Measurements from ENCODE around the gene PADI1.
A peak's percentile ranks its signal among the peaks of the same experiment; 100 is the strongest.

PADI1 gene, protein sequence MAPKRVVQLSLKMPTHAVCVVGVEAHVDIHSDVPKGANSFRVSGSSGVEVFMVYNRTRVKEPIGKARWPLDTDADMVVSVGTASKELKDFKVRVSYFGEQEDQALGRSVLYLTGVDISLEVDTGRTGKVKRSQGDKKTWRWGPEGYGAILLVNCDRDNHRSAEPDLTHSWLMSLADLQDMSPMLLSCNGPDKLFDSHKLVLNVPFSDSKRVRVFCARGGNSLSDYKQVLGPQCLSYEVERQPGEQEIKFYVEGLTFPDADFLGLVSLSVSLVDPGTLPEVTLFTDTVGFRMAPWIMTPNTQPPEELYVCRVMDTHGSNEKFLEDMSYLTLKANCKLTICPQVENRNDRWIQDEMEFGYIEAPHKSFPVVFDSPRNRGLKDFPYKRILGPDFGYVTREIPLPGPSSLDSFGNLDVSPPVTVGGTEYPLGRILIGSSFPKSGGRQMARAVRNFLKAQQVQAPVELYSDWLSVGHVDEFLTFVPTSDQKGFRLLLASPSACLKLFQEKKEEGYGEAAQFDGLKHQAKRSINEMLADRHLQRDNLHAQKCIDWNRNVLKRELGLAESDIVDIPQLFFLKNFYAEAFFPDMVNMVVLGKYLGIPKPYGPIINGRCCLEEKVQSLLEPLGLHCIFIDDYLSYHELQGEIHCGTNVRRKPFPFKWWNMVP

DNA sequence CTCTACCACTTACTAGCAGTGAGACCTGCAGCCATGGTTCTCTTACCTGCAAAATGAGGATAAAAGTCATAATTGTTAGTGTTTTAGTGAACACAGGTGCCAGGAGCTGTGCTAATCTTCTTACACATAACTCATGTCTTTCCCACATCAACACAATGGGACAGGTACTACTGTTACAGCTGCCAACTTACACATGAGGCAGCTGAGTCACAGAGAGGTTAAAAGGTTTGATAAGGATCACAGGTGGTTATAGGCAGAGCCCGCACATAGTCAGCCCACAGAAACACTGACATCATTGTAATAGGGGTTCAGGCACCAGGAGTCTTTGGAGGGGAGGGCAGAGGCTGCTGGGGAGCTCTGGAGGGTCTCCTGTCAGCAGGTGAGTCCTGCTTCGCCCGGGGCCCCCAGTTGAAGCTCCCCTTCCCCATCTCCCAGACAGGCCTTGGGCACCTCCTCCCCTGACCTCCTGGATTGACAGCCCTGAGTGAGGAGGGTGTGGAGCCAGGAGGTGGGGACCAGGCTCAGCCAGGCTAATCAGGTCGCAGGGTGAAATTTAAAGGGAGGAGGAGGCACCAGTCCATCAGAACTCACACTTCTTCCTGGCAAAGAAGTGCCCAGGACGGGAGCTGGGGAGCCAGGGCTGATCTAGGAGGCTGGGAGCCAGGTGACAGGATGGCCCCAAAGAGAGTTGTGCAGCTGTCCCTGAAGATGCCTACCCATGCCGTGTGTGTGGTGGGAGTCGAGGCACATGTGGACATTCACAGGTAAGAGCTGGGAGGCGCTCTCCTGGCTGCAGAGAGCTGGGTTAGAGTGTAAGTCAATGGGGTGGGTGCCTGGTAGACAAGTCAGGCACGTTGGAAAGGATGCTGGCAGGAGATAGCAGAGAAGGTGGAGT is at the start of gene PADI1:
Gene PADI1 (plus strand): TSS at position 583 of the 895 bp plus-strand sequence. CDS start 90 bp downstream, at position 673.
- no peak for DNase-seq (ENCODE audit: low spot score)

DNA sequence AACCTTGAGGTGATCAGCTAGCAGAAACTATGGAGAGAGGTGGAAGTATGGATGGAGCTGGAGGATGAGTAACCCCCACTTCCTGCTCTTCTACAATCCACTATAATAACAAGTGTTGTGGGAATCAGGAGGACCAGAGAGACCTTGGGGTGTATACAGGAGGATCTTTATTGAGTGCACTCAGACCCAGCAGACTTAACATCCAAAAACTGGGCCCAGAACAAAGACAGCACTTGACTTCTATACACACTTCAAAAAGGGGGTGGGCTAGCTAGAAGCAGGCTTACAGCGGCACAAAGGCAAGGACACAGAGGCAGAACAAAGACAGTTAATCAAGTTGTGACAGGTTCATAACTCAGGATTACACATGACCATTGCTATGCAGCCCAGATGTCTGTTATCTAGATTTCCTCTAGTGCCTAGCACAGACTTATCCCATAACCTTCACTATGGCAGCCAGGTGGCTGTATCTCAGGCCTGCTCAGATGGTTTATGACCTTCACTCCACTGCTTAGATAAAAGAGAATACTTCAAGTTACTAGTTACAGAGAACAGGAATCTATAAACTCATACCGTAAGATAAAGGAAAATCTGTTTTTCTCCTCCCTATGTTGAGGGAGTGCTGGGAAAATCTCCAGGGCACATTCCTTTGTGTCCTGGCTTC is 49.5 kb upstream of the PADI1 start:
- DNase-seq (ENCODE audit: low spot score) = no peak

DNA sequence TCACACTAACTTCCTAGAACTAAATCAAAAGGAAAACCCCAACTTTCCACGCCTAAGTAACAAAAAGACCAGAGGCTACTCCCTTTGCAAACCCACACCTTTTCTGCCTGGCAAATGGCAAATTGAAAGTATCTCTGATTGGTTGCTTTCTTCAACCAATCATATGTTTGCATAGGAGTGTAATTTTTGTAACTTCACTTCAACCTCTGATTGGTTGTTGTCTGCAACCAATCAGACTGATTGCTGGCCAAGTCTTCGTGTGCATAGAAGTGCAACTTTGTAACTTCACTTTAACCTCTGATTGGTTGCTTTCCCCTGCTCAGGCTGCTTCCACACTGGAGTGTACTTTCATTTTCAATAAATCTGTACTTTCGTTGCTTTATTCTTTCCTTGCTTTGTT is 48.8 kb upstream of the PADI1 start:
- no peak for DNase-seq (ENCODE audit: low spot score)

DNA sequence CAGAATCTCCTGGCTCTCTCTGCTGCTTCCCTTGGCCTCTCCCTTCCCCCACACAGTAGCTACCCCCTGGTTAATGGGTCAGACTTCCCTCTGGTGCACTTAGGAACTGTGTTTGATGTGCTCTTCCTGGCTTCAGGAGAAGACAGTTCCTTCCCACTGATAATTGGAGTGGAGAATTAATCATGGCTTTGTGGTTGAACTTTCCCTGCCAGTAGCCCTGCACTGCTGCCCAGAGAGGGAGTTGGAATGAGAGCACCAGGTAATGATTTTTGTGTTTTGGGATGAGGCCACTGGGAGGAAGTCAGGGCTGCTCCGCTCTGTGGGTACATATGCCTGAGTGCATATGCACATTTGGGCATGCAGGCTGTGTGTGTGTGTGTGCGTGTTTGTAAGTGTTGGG is 46.0 kb upstream of the PADI1 start:
- DNase-seq (ENCODE audit: low spot score) = no peak

DNA sequence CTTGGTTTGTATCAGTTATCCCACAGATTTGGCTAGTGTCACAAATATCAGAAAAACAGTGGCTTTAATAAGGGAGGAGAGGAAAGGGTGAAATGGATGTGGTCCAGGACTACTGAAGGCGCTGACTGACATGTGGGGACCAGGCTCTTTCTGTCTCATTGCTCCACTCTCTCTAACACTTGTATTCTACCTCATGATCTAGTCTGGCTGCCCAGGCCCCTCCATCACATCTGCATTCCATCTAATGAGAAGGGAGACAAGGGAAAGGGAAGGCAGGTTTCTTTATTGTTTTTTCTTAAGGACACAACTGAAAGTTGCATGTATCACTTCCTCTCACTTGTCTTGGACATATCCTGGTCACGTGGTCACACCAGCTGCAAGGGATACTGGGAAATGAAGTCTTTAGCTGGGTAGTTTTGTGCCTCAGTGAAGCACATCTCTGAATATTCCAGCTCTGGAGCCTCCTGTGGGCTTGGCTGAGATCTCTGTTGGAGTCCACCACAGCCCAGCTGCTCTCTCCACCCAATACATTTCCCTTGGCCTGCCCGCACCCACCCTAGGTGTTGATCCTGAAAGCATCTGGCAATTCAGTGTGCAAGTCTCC is 43.7 kb upstream of the PADI1 start:
- no peak for DNase-seq (ENCODE audit: low spot score)

DNA sequence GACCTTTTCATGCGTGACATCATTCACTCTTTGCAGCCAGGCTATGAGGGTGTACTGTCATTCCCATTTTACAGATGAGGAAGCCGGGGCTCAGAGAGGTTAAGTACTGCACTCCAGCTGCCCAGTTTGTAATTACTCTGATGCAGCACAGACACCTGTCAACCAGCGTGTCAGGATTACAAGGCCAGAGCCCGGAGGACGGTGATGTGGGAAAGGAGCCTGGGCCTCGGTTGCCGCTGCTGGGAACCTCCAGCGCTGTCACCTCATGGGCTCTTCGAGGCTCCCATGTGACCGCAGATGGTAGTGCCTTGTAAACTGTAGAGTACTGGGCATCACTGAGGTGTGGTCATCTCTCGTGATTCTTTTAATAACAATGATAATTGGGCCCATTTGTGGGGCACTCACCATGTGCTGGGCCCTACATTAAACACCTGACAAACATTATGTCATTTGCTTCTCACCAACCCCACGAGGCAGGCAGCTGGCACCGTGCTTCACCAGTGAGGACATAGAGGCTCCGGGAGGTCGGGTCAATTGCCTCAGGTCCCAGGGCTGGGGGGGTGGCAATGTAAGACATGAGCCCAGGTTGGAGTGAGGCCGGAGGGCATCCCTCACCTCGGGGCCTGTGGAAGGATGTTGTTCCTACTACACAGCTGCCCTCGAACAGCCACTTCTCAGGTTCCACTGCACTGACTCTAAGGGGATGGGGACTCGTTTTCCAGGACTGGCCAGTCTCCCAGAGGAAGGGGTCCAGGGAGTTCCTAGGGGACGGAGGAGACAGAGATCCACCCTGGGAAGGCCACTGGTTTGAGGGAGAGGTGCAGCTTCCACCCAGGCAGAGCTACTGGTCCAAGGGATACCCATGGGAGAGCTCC is 42.8 kb upstream of the PADI1 start:
- DNase-seq (ENCODE audit: low spot score) = no peak

DNA sequence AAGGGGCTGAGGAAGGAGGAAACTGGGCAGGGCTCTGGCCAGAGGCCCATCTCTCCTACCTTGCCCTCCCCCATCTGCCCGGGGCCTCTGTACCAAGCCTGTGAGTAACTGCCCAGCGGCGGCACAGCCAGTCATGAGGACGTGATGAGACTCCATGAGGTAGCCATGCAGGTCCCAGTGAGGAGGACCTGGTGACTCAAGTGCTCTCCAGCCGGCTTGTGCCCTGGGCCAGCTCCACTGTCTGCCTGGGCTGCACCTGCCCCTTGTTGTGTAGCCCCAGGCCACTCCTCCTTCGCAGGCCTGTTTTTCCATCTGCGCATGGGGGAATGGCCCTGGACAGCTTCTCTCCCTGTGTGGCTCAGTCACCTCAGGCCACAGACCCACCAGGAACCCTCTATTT is 42.0 kb upstream of the PADI1 start:
- DNase-seq (ENCODE audit: low spot score) = no peak

DNA sequence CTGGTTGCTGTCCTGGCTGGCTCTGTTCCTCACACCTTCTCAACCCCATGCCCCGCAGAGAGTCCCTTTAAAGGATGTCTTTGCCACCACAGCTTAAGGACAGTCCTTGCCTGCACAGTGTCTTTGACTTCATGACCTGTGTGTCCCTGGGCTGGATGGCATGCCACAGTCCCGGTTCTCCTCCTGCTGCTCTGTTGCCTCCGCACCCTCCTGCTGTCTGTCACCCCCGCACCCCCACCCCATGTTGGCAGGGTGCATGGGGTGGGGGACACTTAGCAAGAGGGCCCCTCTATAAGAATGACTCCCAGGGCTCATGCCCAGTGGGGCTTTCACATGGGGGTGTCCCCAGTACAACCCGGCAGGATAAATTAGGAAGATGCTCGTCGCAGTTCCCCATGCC is 41.6 kb upstream of the PADI1 start:
- DNase-seq (ENCODE audit: low spot score) = no peak

DNA sequence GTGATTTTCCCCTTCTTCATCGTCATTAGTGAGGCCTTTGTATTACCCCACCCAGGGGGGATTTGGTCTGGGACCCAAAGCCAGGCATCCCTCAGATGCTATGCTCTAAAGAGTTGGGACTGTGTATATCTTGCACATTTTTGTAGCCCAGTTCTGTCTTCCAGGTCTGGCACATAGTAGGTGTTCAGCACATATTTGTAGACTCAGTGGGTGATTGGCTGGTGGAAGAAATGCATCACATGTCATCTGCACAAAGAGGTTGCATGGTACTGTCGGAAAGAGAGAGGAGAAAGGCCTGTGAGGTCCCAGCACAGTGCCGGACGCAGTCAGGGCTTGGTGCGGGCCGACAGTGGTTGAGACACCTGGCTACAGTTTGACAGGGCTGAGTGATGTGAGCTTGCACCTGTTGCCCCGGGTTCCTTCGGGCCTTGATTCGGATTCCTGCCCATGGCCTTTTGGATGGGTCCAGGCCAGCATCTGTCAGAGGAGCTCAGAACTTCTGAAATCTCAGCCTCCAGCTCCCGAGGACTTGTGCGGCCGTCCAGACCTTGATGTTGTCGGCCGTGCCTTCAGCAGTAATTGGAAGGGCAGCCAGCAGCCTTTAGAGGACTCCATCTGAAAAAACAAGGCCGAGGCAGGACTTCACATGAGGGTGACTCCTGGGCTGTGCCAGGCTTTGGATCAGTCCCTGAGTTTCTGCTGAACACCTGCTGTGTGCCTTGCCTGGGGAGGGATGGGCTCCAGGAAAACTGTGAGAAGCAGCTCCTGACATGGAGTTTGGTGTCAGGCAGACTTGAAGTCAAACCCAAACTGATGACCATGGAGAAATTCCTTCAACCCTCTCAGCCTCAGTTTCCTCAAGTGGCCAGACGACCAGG is 40.9 kb upstream of the PADI1 start:
- DNase-seq (ENCODE audit: low spot score) = no peak

DNA sequence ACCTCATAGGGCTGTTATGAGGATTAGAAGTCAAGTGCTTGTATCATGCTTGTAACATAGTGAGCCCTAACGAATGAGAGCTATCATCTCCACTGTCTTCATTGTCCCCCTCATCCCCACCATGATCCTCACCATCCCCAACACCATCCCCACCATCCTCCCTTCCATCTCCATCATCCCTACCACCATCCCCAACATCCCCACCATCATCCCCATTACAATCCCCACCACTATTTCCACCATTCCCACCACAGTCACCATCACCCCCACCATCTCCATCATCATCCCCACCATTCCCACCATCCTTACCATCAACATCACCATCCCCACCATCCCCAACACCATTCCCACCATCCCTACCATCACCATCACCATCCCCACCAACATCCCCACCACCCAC is 39.1 kb upstream of the PADI1 start:
- DNase-seq (ENCODE audit: low spot score) = no peak

DNA sequence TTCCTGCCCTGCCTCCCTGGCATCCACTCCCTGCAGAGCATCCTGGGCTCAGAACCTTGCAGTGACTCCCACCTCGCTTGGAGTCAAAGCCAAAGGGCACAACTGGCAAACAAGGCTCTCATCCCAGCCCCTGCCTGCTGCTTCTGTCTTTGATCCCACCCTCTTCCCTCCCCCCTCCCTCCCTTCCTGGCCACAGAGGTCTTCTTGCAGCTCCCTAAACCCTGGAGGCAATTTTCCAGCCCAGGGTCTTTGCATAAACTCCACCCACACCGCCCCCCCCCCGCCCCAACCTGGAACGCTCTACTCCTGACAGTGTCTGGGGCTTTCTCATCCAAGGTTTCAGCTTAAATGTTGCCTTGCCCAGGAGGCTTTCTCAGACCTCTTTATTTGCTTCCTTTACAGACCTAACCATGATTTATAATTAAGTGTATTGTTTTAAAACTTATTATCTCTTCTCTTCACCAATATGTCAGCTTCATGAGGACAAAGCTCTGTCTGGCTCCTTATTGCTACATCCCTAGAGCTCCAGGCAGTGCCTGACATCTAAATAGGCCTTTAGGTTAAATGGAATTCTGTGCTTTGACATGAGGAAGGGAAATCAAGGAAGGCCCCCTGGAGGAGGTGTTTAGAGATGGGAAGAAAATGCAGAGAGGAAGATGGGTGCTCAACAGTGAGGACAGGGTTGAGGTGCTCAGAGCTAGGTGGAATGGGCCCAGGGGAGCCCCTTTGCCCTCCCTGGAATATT is 37.7 kb upstream of the PADI1 start:
- DNase-seq (ENCODE audit: low spot score) = no peak

DNA sequence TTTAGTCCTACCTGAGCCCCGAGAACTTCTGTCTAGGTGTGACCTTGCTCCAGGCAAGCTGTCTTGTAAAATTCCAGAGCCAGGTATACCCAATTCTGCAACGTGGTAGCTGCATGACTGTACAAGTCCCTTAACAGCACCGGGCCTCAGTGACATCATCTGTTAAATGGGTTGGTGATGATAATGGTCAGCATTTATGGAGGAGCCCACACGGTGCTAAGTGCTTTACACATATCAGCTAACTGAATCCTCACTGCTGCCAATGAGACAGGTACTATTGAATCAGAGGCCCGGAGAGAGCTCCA is 37.2 kb upstream of the PADI1 start:
- DNase-seq (ENCODE audit: low spot score) = no peak

DNA sequence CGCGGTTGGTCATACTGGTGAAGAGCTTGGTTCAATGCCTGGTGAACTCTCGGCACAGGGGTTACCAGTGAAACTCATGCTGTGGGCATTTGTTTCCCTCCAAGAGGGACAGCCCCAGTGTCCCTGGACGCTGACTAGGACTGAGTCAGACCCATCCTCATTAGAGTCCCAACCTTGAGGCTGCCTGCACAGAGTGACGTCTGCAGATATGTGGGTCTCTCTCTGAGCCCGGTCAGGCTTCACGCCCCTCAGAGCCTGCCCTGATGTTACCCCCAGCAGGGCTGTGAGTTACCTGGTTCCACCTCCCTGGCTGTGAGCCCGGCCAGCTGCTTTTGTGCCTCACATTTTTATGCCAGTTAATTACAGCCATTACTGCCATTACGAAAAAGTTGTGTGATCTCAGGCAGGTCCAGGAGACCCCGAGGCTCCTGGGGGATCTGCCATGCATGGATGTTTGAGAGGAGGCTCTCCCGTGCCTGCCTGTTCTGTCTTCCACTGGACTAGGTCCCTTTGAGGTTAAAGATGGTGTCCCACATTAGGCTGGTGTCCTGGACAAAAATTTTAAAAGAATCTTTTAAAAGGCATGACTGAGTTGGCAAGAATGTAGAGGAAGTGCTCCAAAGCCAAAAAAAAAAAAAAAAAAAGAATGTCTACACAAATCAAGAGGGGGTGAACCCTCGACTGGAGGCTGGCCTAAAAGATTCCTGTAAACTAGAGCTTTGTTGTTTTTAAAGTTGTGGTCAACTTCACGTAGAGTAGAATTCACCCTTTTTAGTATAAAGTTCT is 36.6 kb upstream of the PADI1 start:
- DNase-seq (ENCODE audit: low spot score) = no peak

DNA sequence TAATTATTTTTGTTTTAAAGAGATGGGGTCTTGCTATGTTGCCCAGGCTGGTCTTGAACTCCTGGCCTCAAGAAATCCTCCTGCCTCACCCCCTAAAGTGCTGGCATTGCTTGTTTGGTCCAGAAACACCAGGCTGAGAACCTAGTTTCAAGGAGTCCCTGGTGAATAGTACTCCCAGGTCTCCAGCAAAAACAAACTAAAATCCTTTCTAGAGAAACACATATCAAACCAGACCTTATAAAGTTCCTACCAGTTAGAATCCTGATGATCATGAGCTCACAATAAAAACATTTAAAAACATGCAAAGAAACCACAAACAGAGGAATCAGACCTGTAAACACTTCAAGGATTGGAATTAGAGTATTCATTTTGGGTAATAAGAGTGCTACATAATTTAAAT is 34.4 kb upstream of the PADI1 start:
- DNase-seq (ENCODE audit: low spot score) = no peak

DNA sequence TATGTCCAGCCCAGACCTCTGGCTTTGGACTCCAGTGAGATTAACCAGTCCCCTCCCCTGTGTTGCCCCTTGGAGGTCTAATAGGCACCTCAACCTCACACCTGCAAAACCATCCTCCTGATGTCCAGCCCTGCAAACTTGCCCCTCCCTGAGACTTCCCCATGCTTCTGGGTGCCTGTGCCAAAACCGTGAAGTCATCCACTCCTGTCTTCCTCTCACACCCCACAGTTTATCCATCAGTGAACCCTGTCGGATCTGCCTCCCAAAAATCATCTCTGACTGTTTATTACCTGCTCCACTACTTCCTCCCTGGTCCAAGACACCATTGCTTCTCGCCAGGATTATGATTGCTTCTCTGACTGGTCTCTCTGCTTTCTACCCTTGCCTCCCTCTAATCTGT is 31.7 kb upstream of the PADI1 start:
- no peak for DNase-seq (ENCODE audit: low spot score)

DNA sequence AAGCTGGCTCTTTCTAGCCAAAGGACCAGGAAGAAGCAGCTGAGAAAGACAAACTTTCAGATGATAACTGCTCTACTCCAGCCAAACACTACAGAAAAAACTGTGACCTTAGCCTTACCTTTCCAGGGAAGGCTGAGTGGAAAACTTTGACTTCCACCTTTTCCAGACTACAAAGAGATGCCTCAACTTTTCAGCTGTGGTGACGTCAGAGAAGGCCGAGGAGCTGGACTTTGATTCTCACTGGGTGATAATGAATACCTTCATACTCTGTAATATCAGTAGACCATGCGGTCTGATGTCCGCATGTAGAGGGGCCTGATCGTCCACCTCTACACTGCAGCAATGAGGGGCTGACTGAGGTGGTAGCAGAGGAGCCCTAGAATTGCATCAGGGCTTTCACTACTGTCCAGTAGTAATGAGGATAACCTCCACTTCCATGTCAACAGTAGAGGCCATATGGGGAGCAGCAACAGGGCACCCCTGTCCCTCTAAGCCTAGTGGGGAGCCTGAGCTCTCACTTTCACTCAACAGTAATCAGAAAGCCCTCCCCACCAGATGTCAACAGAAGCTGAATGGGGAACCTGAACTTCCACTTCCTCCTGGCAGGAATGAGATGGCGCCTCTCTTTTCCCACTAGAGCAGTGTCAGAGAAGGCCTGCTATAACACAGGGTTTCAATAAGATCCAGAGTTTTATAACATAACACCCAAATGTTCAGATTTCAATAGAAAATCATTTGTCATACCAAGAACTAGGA is 28.4 kb upstream of the PADI1 start:
- DNase-seq (ENCODE audit: low spot score) = peak; percentile 11

DNA sequence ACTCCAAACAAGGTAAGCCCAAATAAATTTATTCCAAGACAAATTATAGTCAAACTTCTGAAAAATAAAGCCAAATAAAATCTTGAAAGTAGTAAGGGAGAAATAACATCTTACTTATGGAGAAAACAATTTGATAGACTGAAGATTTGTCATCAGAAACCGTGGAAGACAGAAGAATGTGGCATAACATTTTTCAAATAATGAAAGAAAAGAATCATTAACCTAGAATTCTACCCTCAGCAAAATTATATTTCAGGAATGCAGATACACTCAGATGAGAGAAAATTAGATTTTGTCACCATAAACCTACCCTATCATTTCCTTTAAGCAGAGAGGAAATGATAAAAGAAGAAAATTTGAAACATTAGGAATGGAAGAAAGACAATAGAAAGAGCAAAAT is 27.3 kb upstream of the PADI1 start:
- no peak for DNase-seq (ENCODE audit: low spot score)

All from globus pallidus (tissue), 1 donor.